Measurements from ENCODE around the gene NFRKB. TPM values are rescaled to one million over a fixed set of nuclear protein-coding genes. Genes with fewer than 3 reads are reported as not detected.

The NFRKB gene
- total RNA-seq, 1 donor from 2014 or later: 49.0 TPM

DNA sequence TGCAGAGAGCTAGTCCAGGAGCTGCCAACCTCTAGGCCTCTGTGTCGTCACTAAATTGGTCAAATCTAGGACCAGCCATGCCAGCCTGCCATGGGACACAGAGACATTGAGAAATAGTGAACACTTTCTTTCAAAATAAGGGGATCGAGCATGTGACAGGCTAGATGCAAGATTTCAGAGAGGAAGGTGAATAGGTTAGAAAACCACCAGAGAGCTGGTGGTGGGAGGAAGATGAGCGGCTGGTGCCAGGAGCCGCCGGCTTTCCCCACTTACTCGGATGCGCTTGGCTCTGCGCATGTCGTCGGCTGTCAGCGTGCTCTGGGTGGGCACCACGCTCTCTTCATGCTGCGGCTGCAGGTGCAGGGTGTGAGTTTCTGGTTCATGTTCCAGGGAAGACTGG, 35.4 kb upstream of the NFRKB start:
- no peak for DNase-seq (ENCODE audit: extremely low spot score, unreplicated experiment)
- Mint-ChIP-seq H3K27ac (no peak overlapping the region), H3K9me3 (no peaks in the 10 kb centered on the region), H3K27me3 (no peaks in the 10 kb centered on the region), H3K4me1 (ENCODE audit: unreplicated experiment) (peaks cover 6% of the 10 kb centered on the region), H3K36me3 (peaks cover 40% of the 10 kb centered on the region), H3K4me3 (no peak overlapping the region)
- TF ChIP-seq, protein P1, sequence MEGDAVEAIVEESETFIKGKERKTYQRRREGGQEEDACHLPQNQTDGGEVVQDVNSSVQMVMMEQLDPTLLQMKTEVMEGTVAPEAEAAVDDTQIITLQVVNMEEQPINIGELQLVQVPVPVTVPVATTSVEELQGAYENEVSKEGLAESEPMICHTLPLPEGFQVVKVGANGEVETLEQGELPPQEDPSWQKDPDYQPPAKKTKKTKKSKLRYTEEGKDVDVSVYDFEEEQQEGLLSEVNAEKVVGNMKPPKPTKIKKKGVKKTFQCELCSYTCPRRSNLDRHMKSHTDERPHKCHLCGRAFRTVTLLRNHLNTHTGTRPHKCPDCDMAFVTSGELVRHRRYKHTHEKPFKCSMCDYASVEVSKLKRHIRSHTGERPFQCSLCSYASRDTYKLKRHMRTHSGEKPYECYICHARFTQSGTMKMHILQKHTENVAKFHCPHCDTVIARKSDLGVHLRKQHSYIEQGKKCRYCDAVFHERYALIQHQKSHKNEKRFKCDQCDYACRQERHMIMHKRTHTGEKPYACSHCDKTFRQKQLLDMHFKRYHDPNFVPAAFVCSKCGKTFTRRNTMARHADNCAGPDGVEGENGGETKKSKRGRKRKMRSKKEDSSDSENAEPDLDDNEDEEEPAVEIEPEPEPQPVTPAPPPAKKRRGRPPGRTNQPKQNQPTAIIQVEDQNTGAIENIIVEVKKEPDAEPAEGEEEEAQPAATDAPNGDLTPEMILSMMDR (conservative IDR thresholded peaks at IDR 0.05): no peak

DNA sequence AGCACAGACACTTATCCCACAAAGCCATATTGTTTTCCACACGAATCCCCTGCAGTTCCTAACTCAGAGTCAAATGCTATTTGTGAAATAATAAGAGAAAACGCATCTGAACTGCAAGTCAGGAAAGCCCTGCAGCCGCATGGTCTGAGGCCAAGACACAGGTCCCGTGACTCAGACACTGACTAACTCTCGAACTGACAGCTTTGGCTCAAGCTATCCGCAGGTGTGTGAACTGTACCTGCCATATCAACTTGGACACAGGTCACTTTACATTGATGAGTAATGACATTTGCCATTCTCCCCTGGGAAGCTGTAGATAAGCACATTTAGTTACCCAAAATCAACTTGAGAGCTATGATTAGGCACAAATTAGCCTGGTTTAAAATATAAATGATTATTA, 34.9 kb upstream of the NFRKB start:
- H3K4me1 Mint-ChIP-seq (ENCODE audit: unreplicated experiment): peaks cover 6% of the 10 kb centered on the region
- TF ChIP-seq, protein P1 (conservative IDR thresholded peaks at IDR 0.05): no peak
- H3K36me3 Mint-ChIP-seq: peaks cover 36% of the 10 kb centered on the region
- H3K4me3 Mint-ChIP-seq: no peak overlapping the region
- H3K27ac Mint-ChIP-seq: no peak overlapping the region
- H3K27me3 Mint-ChIP-seq: no peaks in the 10 kb centered on the region
- no peak for DNase-seq (ENCODE audit: extremely low spot score, unreplicated experiment)
- H3K9me3 Mint-ChIP-seq: no peaks in the 10 kb centered on the region

GRCh38 chr11:129929721-129930120, 34.3 kb upstream of the NFRKB start:
- no peaks in the 10 kb centered on the region for H3K9me3 Mint-ChIP-seq
- peaks cover 6% of the 10 kb centered on the region for H3K4me1 Mint-ChIP-seq (ENCODE audit: unreplicated experiment)
- H3K4me3 Mint-ChIP-seq: no peak overlapping the region
- H3K36me3 Mint-ChIP-seq: peaks cover 32% of the 10 kb centered on the region
- H3K27me3 Mint-ChIP-seq: no peaks in the 10 kb centered on the region
- no peak overlapping the region for H3K27ac Mint-ChIP-seq
- TF ChIP-seq, protein P1 (conservative IDR thresholded peaks at IDR 0.05): no peak
- DNase-seq (ENCODE audit: extremely low spot score, unreplicated experiment): no peak

GRCh38 chr11:129928923-129929692, 33.7 kb upstream of the NFRKB start:
- DNase-seq (ENCODE audit: extremely low spot score, unreplicated experiment): no peak
- peaks cover 6% of the 10 kb centered on the region for H3K4me1 Mint-ChIP-seq (ENCODE audit: unreplicated experiment)
- H3K27ac Mint-ChIP-seq: no peak overlapping the region
- H3K36me3 Mint-ChIP-seq: peaks cover 26% of the 10 kb centered on the region
- TF ChIP-seq, protein P1 (conservative IDR thresholded peaks at IDR 0.05): no peak
- H3K27me3 Mint-ChIP-seq: no peaks in the 10 kb centered on the region
- H3K4me3 Mint-ChIP-seq: no peak overlapping the region
- no peaks in the 10 kb centered on the region for H3K9me3 Mint-ChIP-seq

GRCh38 chr11:129922674-129923073, 27.3 kb upstream of the NFRKB start:
- TF ChIP-seq, protein P1 (conservative IDR thresholded peaks at IDR 0.05): no peak
- H3K36me3 Mint-ChIP-seq: peaks cover 9% of the 10 kb centered on the region
- no peak overlapping the region for H3K27ac Mint-ChIP-seq
- H3K4me3 Mint-ChIP-seq: no peak overlapping the region
- H3K4me1 Mint-ChIP-seq (ENCODE audit: unreplicated experiment): peaks cover 4% of the 10 kb centered on the region
- DNase-seq (ENCODE audit: extremely low spot score, unreplicated experiment): no peak
- H3K27me3 Mint-ChIP-seq: no peaks in the 10 kb centered on the region
- H3K9me3 Mint-ChIP-seq: no peaks in the 10 kb centered on the region
